ENCODE measurements around the gene DPEP3.

DNA sequence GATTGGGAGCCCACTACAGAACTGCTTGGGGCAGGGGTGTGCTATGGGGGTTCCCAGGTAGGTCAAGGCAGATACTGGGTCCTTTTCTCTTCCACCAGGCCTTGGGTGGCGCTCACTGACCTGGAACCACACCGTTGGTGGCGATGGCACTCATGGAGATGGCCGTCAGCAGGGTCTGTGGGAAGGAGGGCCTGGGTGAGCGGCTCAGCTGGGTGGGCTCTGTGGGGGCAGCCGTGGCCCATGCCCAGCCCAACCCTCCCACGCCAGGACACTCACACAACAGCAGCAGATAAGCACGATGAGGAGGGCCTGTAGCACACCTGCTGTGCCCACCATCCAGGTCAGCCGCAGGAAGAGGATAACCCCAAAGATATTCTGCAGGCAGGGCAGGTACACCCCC lies 22.7 kb downstream of the DPEP3 start:
- TF ChIP-seq EP300 (IDR thresholded peaks at IDR 0.05; ENCODE audit: borderline replicate concordance) (no peak), YY1 (IDR thresholded peaks at IDR 0.05; ENCODE audit: low read depth) (no peak), RAD21 (IDR thresholded peaks at IDR 0.05; ENCODE audit: low read depth) (no peak)
- TF ChIP-seq, protein P1, sequence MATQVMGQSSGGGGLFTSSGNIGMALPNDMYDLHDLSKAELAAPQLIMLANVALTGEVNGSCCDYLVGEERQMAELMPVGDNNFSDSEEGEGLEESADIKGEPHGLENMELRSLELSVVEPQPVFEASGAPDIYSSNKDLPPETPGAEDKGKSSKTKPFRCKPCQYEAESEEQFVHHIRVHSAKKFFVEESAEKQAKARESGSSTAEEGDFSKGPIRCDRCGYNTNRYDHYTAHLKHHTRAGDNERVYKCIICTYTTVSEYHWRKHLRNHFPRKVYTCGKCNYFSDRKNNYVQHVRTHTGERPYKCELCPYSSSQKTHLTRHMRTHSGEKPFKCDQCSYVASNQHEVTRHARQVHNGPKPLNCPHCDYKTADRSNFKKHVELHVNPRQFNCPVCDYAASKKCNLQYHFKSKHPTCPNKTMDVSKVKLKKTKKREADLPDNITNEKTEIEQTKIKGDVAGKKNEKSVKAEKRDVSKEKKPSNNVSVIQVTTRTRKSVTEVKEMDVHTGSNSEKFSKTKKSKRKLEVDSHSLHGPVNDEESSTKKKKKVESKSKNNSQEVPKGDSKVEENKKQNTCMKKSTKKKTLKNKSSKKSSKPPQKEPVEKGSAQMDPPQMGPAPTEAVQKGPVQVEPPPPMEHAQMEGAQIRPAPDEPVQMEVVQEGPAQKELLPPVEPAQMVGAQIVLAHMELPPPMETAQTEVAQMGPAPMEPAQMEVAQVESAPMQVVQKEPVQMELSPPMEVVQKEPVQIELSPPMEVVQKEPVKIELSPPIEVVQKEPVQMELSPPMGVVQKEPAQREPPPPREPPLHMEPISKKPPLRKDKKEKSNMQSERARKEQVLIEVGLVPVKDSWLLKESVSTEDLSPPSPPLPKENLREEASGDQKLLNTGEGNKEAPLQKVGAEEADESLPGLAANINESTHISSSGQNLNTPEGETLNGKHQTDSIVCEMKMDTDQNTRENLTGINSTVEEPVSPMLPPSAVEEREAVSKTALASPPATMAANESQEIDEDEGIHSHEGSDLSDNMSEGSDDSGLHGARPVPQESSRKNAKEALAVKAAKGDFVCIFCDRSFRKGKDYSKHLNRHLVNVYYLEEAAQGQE (IDR thresholded peaks at IDR 0.05; ENCODE audit: low read depth): no peak

Data from Ishikawa (cell line).